HG02642 (cell line): Measurements from ENCODE around the gene ATP6V0D1.

Experiments used
- ATAC-seq: cut with Tn5 transposase; IDR thresholded peaks from one replicate; pipeline ENCODE4 v1.9.1; 2021; ENCODE audit warnings: mild to moderate bottlenecking; ENCODE audit not compliant: unreplicated experiment, poor library complexity

ATP6V0D1 gene

DNA sequence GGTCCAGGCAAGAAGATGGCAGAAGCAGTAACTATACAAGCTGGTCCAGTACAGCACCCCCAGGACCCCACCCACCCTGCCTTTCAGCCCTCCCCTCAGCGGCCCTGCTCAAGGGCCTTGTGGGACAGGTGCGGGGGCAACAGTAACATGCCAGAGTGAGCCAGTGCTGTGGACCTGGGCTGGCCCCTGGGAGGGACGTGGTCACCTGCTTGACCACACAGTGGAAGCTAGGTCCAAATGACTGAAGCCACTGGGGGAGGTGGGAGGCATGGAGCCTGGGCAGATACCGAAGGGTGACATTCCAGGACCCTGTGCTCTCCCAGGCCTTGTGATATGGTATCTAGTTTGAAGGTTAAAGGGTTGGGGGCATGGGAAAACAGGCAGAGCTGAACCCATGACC is 17.3 kb downstream of the ATP6V0D1 start:
- ATAC-seq = no peak

- no peak for ATAC-seq
These were observed 17.9 kb downstream of the ATP6V0D1 start for GRCh38 chr16:67463059-67463458.

GRCh38 chr16:67462279-67462655 is 18.7 kb downstream of the ATP6V0D1 start:
- no peak for ATAC-seq

GRCh38 chr16:67461600-67462278 is 19.2 kb downstream of the ATP6V0D1 start:
- ATAC-seq = no peak

- ATAC-seq = no peak
These were observed 20.0 kb downstream of the ATP6V0D1 start for GRCh38 chr16:67460961-67461360.

GRCh38 chr16:67460168-67460567 is 20.8 kb downstream of the ATP6V0D1 start:
- no peak for ATAC-seq

DNA sequence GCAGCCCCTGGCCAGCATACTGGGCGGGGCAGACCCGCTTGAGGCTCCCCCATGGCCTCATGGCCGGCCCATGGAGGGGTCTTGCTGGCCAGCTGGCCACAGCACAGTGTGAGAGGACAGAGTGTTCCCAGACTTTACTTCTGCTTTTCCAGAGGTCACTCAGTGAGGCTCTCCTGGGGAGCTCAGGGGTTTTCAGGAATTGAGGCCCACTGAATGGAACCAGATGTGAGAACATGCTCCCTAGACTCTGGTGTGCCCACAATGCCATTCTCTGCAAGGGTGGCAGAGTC is 21.2 kb downstream of the ATP6V0D1 start:
- no peak for ATAC-seq

DNA sequence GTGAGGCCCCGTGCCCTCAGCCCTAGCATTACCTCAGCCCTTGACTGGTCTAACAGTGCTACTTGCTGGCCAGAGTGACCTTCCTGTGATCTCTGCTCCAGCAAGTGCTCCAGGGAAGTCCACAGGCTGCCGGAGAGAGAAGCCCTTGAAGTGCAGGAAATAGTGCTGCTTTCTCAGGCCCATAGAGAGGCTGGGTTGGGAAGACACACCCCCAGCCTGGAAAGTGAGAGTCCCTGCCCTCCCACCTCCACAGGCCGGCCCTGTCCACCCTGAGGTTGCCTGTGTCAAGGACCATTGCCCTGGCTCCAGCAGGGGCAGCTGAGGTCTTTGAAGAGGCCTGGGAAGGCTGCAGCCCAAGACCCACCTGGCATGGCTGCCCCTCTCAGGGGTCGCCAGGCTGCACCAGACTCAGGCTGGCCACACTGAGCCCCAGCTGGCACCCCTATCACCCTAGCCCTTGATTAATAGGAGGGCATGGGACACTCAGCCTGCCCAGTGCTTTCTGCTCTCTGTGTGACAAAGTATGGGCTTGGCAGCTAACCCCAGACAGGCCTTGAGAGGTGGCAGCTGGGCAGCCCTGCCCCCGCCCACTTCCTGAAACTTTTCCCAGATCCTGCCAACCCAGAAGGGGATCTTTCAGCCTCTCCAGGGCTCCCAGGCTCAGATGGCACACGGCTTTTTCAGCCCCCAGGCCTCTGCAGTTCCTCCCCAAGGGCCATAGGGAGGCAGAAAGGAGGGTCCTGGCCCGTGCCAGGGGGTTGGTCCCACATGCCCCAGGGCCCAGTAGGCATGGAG is 21.7 kb downstream of the ATP6V0D1 start:
- ATAC-seq = no peak

GRCh38 chr16:67458121-67458641 is 22.8 kb downstream of the ATP6V0D1 start:
- no peak for ATAC-seq

DNA sequence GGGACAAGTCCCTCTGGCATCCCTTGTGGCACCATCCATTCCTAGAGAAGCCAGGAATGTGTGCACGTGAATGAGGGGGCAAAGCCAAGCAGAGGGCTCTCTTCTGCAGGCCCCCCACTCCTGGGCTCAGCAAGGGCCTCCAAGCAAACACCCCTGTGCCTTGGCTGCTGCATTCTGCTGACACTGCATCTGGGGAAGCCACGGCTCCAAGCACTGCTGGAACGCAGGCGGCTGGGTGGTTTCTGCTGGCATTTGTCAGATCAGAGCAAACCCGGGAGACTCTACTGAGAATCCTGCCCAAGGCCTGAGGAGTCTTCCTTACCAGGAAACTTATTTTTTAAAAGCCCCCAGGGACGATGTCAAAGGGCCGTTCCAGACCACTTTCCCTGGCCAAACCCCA is 23.3 kb downstream of the ATP6V0D1 start:
- no peak for ATAC-seq

DNA sequence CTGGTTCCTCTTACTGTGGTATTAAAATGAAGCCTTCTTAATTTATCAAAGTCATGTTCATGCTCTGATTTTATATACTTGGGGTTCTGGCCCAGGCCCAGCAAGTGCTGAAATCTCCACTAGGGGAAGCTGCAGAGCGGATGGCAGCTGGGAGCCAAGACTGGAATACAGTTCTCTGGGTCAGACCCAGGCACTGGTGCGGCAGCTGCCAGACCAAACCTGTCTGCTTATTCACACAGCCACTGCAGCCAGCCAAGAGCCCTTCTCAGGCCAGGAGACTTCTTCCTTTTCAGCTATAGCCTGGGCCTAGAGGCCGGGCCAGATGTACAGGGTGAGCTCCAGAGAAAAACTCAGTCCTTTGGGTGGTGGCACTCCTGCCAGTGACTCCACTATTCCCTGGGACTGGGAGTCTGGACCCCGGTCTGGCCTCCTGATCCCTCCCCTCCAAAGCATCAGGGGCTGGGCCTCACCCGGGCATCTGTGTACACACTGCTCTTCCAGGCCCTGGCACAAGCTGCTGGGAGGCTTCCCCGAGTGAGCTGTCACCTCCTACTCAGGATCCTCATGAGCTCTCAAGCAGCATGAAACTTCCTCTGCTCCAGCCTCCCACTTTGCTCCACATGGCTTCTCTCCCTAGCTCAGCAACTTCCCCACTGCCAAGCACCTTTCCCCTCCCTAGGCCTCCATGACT is 24.4 kb downstream of the ATP6V0D1 start:
- no peak for ATAC-seq

- no peak for ATAC-seq
These were observed 26.1 kb downstream of the ATP6V0D1 start for GRCh38 chr16:67454852-67455251.

- no peak for ATAC-seq
These were observed 26.9 kb downstream of the ATP6V0D1 start for GRCh38 chr16:67454104-67454503.

DNA sequence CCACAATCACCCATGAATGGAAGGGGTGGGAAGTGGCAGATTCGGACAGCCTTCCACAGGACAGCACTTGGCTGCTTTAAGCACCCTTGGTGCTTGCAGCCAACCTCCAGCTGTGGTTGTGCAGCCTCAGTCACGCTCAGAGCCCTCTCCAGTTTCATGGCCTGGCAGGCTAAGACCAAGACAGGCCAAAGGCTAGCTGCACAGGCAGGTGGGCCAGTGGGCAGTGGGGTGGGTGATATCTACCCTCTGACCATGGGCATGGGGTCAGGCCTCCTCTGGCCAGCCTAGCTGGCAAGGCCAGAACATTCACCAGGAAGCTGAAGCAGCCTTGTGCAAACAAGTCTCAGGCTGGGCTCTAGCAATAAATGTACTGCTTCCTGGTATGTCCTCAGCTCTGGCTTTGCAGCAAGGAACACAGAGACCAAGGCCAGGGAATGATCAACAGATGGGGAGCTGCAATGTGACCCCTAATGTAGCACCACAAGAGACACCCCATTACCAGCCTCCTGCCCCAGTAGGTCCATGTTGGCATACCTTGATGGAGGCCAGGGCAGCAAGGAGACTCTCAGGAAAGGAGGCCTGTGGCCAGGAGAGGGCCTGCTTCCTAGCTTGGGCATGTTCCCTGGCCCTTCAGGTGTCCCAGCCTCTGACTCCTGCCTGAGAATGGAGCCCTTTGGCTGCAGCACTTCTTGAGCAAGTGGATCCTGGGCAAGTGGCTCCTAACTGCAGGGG is 29.1 kb downstream of the ATP6V0D1 start:
- no peak for ATAC-seq

GRCh38 chr16:67451061-67451703 is 29.8 kb downstream of the ATP6V0D1 start:
- ATAC-seq = no peak

GRCh38 chr16:67449739-67450138 is 31.2 kb downstream of the ATP6V0D1 start:
- ATAC-seq = no peak

DNA sequence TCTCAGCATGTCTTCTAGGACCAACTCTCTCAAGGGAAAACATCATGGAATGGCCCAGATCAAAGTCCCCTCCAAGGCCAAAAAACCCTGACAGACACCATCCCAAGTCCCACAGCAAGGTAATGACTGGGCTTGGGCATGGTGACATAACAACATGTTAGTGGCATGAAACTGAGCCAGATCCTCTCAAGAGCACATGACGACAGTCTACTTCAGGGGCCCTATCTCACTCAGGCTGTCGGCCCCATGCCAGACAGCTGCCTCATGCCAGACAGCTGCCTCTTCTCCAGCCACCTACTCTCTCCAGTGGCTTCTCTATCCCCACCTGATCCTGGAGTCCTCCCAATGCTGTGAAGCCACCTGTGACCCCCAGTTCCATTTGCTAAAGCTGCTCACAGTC is 31.6 kb downstream of the ATP6V0D1 start:
- ATAC-seq = no peak

DNA sequence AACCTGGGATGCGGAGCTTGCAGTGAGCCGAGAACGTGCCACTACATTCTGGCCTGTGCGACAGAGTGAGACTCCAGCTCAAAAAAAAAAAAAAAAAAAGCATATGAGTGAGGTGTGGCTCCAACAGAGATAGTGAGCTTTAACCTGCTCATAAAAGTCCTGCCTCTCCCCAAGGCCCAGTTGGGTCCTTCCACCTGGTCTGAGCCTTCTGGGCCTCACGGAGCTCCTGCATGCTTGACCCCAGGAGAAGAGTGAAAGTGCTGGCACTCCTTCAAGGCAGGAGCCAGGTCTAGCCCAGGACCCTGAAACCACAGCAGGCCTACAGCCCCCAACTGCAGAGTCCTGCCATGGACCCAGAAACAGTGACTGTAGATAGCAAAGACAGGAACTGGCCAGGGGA is 32.4 kb downstream of the ATP6V0D1 start:
- no peak for ATAC-seq

DNA sequence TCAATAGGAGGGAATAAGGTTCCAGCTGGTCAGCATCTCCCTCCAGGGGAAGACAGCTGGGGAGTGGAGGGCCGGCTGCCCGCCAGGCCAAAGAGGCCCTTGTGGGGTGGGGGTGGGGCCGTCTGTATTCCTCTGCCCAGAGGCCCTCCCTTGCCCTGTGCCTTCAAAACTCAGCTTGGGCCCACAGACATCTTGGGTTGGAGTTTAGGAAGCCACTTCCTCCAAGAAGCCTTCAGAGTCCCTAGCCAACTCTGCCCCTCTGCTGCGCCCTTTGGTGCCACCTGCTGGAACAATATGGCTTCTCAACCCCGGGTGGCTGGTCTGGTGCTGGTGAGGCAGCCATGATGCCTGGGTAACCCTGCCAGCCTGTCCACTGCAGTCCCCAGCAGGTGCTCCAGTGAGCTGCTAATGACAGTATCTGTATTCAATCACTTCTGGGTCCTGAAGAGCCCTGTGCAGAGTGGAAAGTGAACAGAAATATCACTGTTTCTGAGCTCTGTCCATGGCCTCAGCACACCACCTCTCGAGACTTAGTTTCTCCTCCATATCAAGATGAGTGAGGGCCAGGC is 33.4 kb downstream of the ATP6V0D1 start:
- ATAC-seq = no peak

- ATAC-seq = no peak
These were observed 33.9 kb downstream of the ATP6V0D1 start for GRCh38 chr16:67446968-67447507.
